Measurements from ENCODE around the gene CDH18.

The CDH18 gene

DNA sequence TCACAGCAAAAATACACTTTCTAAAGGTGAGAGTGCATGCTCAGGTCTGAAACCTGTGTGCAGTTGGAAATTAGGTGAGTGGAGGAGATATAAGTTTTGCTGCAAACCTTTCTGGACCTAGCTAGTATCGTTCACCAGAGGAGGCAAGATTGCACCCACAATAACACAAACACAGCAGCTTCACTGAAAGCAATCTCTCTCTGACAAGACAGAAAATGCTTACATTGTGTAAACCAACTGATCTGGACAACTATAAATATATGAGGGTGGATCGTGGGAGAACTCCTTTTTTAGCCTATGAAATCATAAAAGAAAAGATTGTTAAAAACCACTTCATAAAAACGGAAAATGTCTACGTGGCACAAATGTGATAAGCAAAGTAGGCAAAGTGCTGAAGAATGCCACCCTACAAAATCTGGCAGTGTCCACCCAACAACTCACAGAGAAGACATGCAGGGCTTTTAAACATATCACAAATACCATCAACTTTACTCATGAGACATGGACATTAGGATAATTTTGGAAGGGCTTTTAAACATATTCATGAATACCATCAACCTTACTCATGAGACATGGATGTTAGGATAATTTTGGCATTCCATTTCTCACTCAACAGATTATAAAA lies 134.3 kb downstream of the CDH18 start:
- TF ChIP-seq FOXP2 (optimal IDR thresholded peaks at IDR 0.05; ENCODE audit: borderline replicate concordance, extremely low read depth, extremely low read length, insufficient read depth), result no peak

DNA sequence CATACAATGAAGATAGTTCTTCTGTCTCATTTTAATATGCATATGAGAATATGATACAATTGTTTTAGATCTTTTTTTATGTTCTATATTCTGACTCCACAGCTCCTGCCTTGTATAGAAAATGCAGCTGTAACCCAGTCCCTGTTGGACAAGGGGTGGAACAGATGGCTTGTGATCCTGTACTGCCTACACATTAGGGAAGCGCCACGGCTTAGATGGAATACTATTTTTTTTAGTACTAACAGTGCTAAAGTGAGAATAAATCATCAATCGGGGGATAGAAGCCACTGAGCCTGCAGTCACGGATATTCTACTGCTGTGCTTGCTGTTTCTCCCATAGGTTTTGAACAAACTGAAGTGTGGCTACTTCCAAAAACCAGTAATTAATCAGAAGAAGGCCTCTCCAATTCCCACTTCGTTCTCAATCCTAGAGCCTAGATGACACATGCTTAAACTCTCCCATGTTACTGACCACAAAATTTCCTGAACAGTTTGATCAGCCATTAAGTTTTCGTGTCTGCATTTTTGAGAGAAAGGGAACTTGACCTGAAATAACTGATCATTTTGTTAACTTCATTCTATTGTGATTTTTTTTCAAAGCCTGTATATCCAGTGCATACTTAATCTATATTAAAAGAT lies 150.3 kb downstream of the CDH18 start:
- no peak for TF ChIP-seq TAF1 (IDR thresholded peaks at IDR 0.05; ENCODE audit: borderline replicate concordance, insufficient read depth, low read length)
- TF ChIP-seq FOXP2 (optimal IDR thresholded peaks at IDR 0.05; ENCODE audit: borderline replicate concordance, extremely low read depth, extremely low read length, insufficient read depth), result no peak
- TF ChIP-seq POLR2AphosphoS5 (IDR thresholded peaks at IDR 0.05; ENCODE audit: low read depth, low read length), result no peak
- no peak for TF ChIP-seq REST (IDR thresholded peaks at IDR 0.05; ENCODE audit: insufficient read depth in 1 of 2, low read depth in 2 of 2, low read length in 2 of 2)
- no peak for TF ChIP-seq SIN3A (IDR thresholded peaks at IDR 0.05; ENCODE audit: borderline replicate concordance, insufficient read depth, low read length)

DNA sequence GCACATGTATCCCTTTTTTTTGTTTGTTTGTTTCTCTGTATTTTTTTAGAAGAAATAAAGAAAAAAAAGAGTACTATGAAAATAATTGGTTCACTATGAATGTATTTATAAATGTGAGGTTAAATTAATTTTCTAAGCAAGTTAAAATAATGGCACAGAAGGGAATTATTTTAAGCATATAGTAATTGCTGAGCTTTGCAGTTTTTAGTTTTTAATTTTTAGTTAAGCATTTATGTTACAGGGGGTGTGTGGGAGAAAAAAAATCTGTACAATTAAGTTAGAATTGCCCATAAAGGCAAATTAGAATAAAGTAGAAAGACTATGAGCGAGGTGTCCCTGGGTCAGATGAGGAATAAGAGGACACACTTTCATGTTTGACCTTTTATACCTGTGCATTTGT lies 152.6 kb downstream of the CDH18 start:
- TF ChIP-seq POLR2AphosphoS5 (IDR thresholded peaks at IDR 0.05; ENCODE audit: low read depth, low read length) (no peak), REST (IDR thresholded peaks at IDR 0.05; ENCODE audit: insufficient read depth in 1 of 2, low read depth in 2 of 2, low read length in 2 of 2) (no peak)

DNA sequence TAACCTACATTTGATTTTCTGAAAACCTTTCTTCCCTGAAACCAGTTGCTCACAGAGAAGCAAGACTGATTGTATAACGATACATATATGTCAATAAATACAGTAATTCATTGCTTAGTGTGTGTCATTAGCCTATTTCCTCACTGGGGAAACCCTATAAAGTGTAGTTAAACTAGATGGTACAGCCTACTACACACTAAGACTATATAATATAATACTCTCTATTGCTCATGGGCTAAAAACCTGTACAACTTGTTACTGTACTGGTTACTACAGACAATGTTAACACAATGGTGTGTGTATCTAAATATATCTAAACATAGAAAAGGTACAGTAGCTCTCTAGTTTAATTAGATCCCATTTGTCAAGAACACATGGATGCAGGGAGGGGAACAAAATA lies 181.2 kb downstream of the CDH18 start:
- TF ChIP-seq POLR2AphosphoS5 (IDR thresholded peaks at IDR 0.05; ENCODE audit: low read depth, low read length) (no peak), TAF1 (IDR thresholded peaks at IDR 0.05; ENCODE audit: borderline replicate concordance, insufficient read depth, low read length) (no peak), FOXP2 (optimal IDR thresholded peaks at IDR 0.05; ENCODE audit: borderline replicate concordance, extremely low read depth, extremely low read length, insufficient read depth) (no peak), SIN3A (IDR thresholded peaks at IDR 0.05; ENCODE audit: borderline replicate concordance, insufficient read depth, low read length) (no peak), REST (IDR thresholded peaks at IDR 0.05; ENCODE audit: insufficient read depth in 1 of 2, low read depth in 2 of 2, low read length in 2 of 2) (no peak)

GRCh38 chr5:19802686-19803085 lies 185.3 kb downstream of the CDH18 start:
- TF ChIP-seq POLR2AphosphoS5 (IDR thresholded peaks at IDR 0.05; ENCODE audit: low read depth, low read length), result no peak
- TF ChIP-seq FOXP2 (optimal IDR thresholded peaks at IDR 0.05; ENCODE audit: borderline replicate concordance, extremely low read depth, extremely low read length, insufficient read depth), result no peak
- no peak for TF ChIP-seq REST (IDR thresholded peaks at IDR 0.05; ENCODE audit: insufficient read depth in 1 of 2, low read depth in 2 of 2, low read length in 2 of 2)
- no peak for TF ChIP-seq SIN3A (IDR thresholded peaks at IDR 0.05; ENCODE audit: borderline replicate concordance, insufficient read depth, low read length)
- no peak for TF ChIP-seq TAF1 (IDR thresholded peaks at IDR 0.05; ENCODE audit: borderline replicate concordance, insufficient read depth, low read length)
